NCI-H1417 treated with DMSO at 0.1 percent for 48 hours (cell line): ENCODE data around the gene MRPS6.

Source experiments
- DNase-seq: peaks from one replicate; lab custom pipeline; 2025; lab: John Stamatoyannopoulos, UW

Gene MRPS6

GRCh38 chr21:34071683-34072082 is 1.7 kb upstream of the MRPS6 start:
- no peak for DNase-seq

GRCh38 chr21:34072145-34073031 is 990 bp upstream of the MRPS6 start:
- no peak for DNase-seq

- no peak for DNase-seq
These were observed 438 bp downstream of the MRPS6 start for GRCh38 chr21:34073749-34074282.

- no peak for DNase-seq
These were observed 1.1 kb downstream of the MRPS6 start for GRCh38 chr21:34074283-34075090.

- no peak for DNase-seq
These were observed 1.7 kb downstream of the MRPS6 start for GRCh38 chr21:34075091-34075425.

GRCh38 chr21:34075760-34076660 is 2.6 kb downstream of the MRPS6 start:
- no peak for DNase-seq

- DNase-seq = no peak
These were observed 3.5 kb downstream of the MRPS6 start for GRCh38 chr21:34076835-34077234.

GRCh38 chr21:34077888-34078287 is 4.5 kb downstream of the MRPS6 start:
- DNase-seq = no peak

GRCh38 chr21:34078915-34079314 is 5.5 kb downstream of the MRPS6 start:
- DNase-seq = no peak

- no peak for DNase-seq
These were observed 7.3 kb downstream of the MRPS6 start for GRCh38 chr21:34080710-34081109.

- DNase-seq = no peak
These were observed 9.4 kb downstream of the MRPS6 start for GRCh38 chr21:34082769-34083168.

GRCh38 chr21:34083357-34083756 is 10.0 kb downstream of the MRPS6 start:
- no peak for DNase-seq

- DNase-seq = no peak
These were observed 11.8 kb downstream of the MRPS6 start for GRCh38 chr21:34085129-34085528.

- no peak for DNase-seq
These were observed 13.5 kb downstream of the MRPS6 start for GRCh38 chr21:34086887-34087306.

GRCh38 chr21:34088752-34089151 is 15.4 kb downstream of the MRPS6 start:
- DNase-seq = no peak

- DNase-seq = no peak
These were observed 17.7 kb downstream of the MRPS6 start for GRCh38 chr21:34091032-34091431.

- no peak for DNase-seq
These were observed 18.2 kb downstream of the MRPS6 start for GRCh38 chr21:34091607-34092006.

GRCh38 chr21:34092262-34092921 is 19.0 kb downstream of the MRPS6 start:
- peak; percentile 31 for DNase-seq

GRCh38 chr21:34093083-34093482 is 19.7 kb downstream of the MRPS6 start:
- no peak for DNase-seq

GRCh38 chr21:34094949-34095348 is 21.6 kb downstream of the MRPS6 start:
- DNase-seq = no peak

- no peak for DNase-seq
These were observed 24.1 kb downstream of the MRPS6 start for GRCh38 chr21:34097442-34097841.
